GM23248 (cell line): Measurements from ENCODE around the gene PVALB. TPM values are rescaled to one million over a fixed set of nuclear protein-coding genes. Genes with fewer than 3 reads are reported as not detected.

Source experiments
- DNase-seq: peaks from one replicate; pipeline ENCODE4 v3.0.0-alpha.2; 2015
- H2AFZ ChIP-seq: fragments of 200-600 bp; sonication (generic); 2 replicates; pipeline ENCODE4 v1.6.1; 2016; ENCODE audit warnings: antibody characterized with exemption
- H3F3A ChIP-seq: fragments of 200-600 bp; sonication (generic); 2 replicates; pipeline ENCODE4 v1.6.1; 2016; ENCODE audit warnings: mild to moderate bottlenecking, antibody characterized with exemption, mixed run types; ENCODE audit not compliant: insufficient read depth
- H3K27ac ChIP-seq: fragments of 200-600 bp; sonication (generic); 2 replicates; pipeline ENCODE4 v1.5.1; 2016; ENCODE audit warnings: mild to moderate bottlenecking
- H3K27me3 ChIP-seq: fragments of 200-600 bp; sonication (generic); replicated peaks from 2 replicates; pipeline ENCODE4 v1.6.1; 2016; ENCODE audit warnings: mild to moderate bottlenecking; ENCODE audit not compliant: insufficient read depth
- H3K36me3 ChIP-seq: fragments of 200-600 bp; sonication (generic); 2 replicates; pipeline ENCODE4 v1.6.1; 2016; ENCODE audit warnings: low read depth, mild to moderate bottlenecking
- H3K4me1 ChIP-seq: fragments of 200-600 bp; sonication (generic); 2 replicates; pipeline ENCODE4 v1.6.1; 2016; ENCODE audit warnings: mild to moderate bottlenecking; ENCODE audit not compliant: insufficient read depth
- H3K4me2 ChIP-seq: fragments of 200-600 bp; sonication (generic); one replicate; pipeline ENCODE4 v1.6.1; 2016; ENCODE audit warnings: mild to moderate bottlenecking; ENCODE audit not compliant: unreplicated experiment
- H3K4me3 ChIP-seq: fragments of 200-600 bp; sonication (generic); 2 replicates; pipeline ENCODE4 v1.5.1; 2016; ENCODE audit warnings: mild to moderate bottlenecking
- H3K79me2 ChIP-seq: fragments of 200-600 bp; sonication (generic); 2 replicates; pipeline ENCODE4 v1.6.1; 2016; ENCODE audit warnings: mild to moderate bottlenecking; ENCODE audit not compliant: insufficient read depth
- H3K9ac ChIP-seq: fragments of 200-600 bp; sonication (generic); 2 replicates; pipeline ENCODE4 v1.6.1; 2016; ENCODE audit warnings: mild to moderate bottlenecking
- H3K9me2 ChIP-seq: fragments of 200-600 bp; sonication (generic); 2 replicates; pipeline ENCODE4 v1.6.1; 2016; ENCODE audit warnings: mixed run types, mild to moderate bottlenecking, moderate library complexity; ENCODE audit not compliant: insufficient read depth
- H3K9me3 ChIP-seq: fragments of 200-600 bp; sonication (generic); one replicate; pipeline ENCODE4 v1.6.1; 2017; ENCODE audit warnings: low read depth
- H4K20me1 ChIP-seq: fragments of 200-600 bp; sonication (generic); 2 replicates; pipeline ENCODE4 v1.6.0; 2016; ENCODE audit not compliant: insufficient read depth
- EZH2 ChIP-seq: fragments of 200-600 bp; sonication (generic); IDR thresholded peaks from 2 replicates; pipeline ENCODE4 v1.6.1; 2018; ENCODE audit warnings: antibody characterized with exemption, mild to moderate bottlenecking; ENCODE audit not compliant: insufficient read depth, poor library complexity, severe bottlenecking
- EZH2phosphoT487 ChIP-seq: fragments of 200-600 bp; sonication (generic); IDR thresholded peaks from 2 replicates; pipeline ENCODE4 v1.6.1; 2018; ENCODE audit warnings: antibody characterized with exemption, moderate library complexity, mild to moderate bottlenecking, low read depth; ENCODE audit not compliant: insufficient read depth
- WGBS, 2 experiments: methylation state at CpG; one replicate each; pipeline ENCODE4 v1.1.6; 2015 to 2017; ENCODE audit warnings: low lambda C conversion rate in 2 of 2, low coverage in 1 of 2; ENCODE audit errors: missing lambda C conversion rate in 2 of 2; 5-methylcytosine and 5-hydroxymethylcytosine counted together
- in situ Hi-C: fragments of 300-500 bp; cut with MboI; formaldehyde crosslinking; loops from 2 replicates; pipeline ENCODE4 v1.15.0; 2020
- polyA plus RNA-seq: library from polyadenylated mRNA; unstranded; fragments of >200 nt; fragmentation: Nextera tagmentation; extraction: Ambion mirVana; gene quantifications from 2 replicates; pipeline ENCODE4 v1.2.1, GENCODE V29; 2016
- total RNA-seq: library from RNA; depleted of rRNA; stranded (reverse); fragments of >200 nt; shearing (Covaris generic); gene quantifications from 2 replicates; pipeline ENCODE4 v1.2.3, GENCODE V29; 2014

Gene PVALB
- total and polyA plus RNA-seq, 2 experiments from 2014 or later, result not detected

DNA sequence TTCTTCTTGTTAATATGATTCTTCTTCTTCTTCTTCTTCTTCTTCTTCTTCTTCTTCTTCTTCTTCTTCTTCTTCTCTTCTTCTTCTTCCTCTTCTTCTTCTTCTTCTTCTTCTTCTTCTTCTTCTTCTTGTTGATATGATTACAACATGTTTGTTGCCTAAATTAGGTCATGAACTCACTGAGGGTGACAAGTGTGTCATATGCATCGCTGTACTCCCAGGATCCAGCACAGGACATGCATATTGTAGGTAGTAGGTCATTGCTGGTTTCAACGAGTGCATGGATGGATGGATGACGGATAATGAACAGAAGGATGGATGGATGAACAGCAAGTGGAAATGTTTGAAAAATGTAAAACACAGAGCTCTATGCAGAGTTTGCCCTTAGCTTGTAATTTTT, 14.9 kb upstream of the PVALB start:
- Histone ChIP-seq H3K9me3 (no peaks in the 10 kb centered on the region), H3K36me3 (no peaks in the 10 kb centered on the region), H3K27ac (no peak overlapping the region), H4K20me1 (no peaks in the 10 kb centered on the region), H3K79me2 (no peaks in the 10 kb centered on the region), H3K4me3 (no peak overlapping the region), H2AFZ (no peak overlapping the region), H3K4me2 (no peak overlapping the region), H3K4me1 (no peaks in the 10 kb centered on the region), H3F3A (no peaks in the 10 kb centered on the region), H3K27me3 (peaks cover 53% of the 10 kb centered on the region), H3K9ac (no peak overlapping the region), H3K9me2 (no peaks in the 10 kb centered on the region)
- in situ Hi-C loops, result no loop called here
- no peak for DNase-seq
- WGBS, 2 experiments, result 61 to 67% methylated on average over 3 of the region's 3 CpGs
- no peak for TF ChIP-seq EZH2phosphoT487
- no peak for TF ChIP-seq EZH2

DNA sequence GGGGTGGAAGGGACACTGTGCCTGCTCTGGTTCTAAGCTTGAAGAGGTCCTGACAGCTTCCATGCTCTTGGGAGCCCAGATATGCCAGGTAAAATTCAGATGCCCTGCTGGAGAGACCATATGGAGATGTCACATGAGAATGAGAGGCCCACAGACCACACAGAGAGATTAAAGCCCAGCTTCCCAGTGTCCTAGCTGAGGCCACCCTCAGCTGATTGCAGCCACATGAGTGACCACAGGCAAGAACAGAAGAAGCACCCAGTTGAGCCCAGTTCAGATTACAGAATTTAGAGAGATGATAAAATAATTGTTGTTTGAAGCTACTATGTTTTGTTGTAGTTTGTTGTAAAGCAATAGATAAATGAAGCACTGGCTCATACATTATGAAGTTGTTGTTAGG, 14.4 kb upstream of the PVALB start:
- Histone ChIP-seq H4K20me1 (no peaks in the 10 kb centered on the region), H3K4me2 (no peak overlapping the region), H3F3A (no peaks in the 10 kb centered on the region), H3K9ac (no peak overlapping the region), H3K79me2 (no peaks in the 10 kb centered on the region), H2AFZ (no peak overlapping the region), H3K9me2 (no peaks in the 10 kb centered on the region), H3K27me3 (peaks cover 56% of the 10 kb centered on the region), H3K9me3 (no peaks in the 10 kb centered on the region), H3K27ac (no peak overlapping the region), H3K36me3 (no peaks in the 10 kb centered on the region), H3K4me3 (no peak overlapping the region), H3K4me1 (no peaks in the 10 kb centered on the region)
- in situ Hi-C loops, result no loop called here
- TF ChIP-seq EZH2 (no peak), EZH2phosphoT487 (no peak)
- DNase-seq, result no peak

GRCh38 chr22:36830601-36831000, 13.8 kb upstream of the PVALB start:
- Histone ChIP-seq H3K9me3 (no peaks in the 10 kb centered on the region), H2AFZ (no peak overlapping the region), H3F3A (no peaks in the 10 kb centered on the region), H3K36me3 (no peaks in the 10 kb centered on the region), H3K4me3 (no peak overlapping the region), H3K9ac (no peak overlapping the region), H4K20me1 (no peaks in the 10 kb centered on the region), H3K79me2 (no peaks in the 10 kb centered on the region), H3K9me2 (no peaks in the 10 kb centered on the region), H3K4me1 (no peaks in the 10 kb centered on the region), H3K27ac (no peak overlapping the region), H3K4me2 (no peak overlapping the region), H3K27me3 (peaks cover 54% of the 10 kb centered on the region)
- DNase-seq, result no peak
- 22 to 28% methylated on average over 2 of the region's 2 CpGs for WGBS, 2 experiments
- no peak for TF ChIP-seq EZH2
- no peak for TF ChIP-seq EZH2phosphoT487
- in situ Hi-C loops, result no loop called here

DNA sequence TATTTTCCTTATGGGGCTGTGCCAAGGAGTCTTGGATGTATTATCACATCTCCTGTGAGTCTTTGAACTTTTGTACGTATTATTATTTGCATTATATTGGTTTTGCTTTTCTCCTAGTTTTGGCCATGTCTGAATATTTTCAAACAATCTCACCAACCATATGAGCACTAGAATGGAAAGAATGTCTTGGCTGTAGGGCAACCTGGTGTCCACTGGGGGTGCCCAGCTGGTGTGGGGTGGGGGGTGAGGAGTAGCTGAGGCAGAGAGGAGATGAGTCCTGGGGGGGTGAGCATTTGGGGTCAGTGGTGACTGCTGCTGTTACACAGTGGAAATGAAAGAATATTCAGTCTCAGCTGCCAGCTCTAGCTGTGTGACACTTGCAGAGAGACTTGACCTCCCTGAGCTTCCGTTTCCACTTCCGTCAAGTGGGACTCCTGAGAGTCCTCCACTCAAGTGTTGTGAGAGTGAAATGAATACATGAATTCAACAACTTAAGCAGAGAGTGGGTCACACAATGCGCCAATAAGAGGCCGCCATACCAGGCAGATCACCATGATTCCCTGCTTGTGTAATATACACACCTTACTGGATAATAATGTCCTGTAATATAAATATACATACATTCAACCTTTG, 12.7 kb upstream of the PVALB start:
- Histone ChIP-seq H3K9ac (no peak overlapping the region), H3K4me3 (no peak overlapping the region), H4K20me1 (no peaks in the 10 kb centered on the region), H3F3A (no peaks in the 10 kb centered on the region), H3K4me1 (no peaks in the 10 kb centered on the region), H3K9me2 (no peaks in the 10 kb centered on the region), H2AFZ (no peak overlapping the region), H3K36me3 (no peaks in the 10 kb centered on the region), H3K4me2 (no peak overlapping the region), H3K79me2 (no peaks in the 10 kb centered on the region), H3K27me3 (peaks cover 49% of the 10 kb centered on the region), H3K27ac (no peak overlapping the region), H3K9me3 (no peaks in the 10 kb centered on the region)
- WGBS, 2 experiments, result 54 to 66% methylated on average over 5 of the region's 5 CpGs
- no peak for DNase-seq
- in situ Hi-C loops, result no loop called here
- TF ChIP-seq EZH2phosphoT487 (no peak), EZH2 (no peak)

GRCh38 chr22:36828815-36829214, 12.0 kb upstream of the PVALB start:
- H3K36me3 ChIP-seq, result no peaks in the 10 kb centered on the region
- H3K9me3 ChIP-seq, result no peaks in the 10 kb centered on the region
- H3K9me2 ChIP-seq, result no peaks in the 10 kb centered on the region
- no peak overlapping the region for H3K27ac ChIP-seq
- H3K9ac ChIP-seq, result no peak overlapping the region
- 58 to 60% methylated on average over 3 of the region's 3 CpGs for WGBS, 2 experiments
- no peak for DNase-seq
- TF ChIP-seq EZH2 (no peak), EZH2phosphoT487 (no peak)
- no peak overlapping the region for H2AFZ ChIP-seq
- H4K20me1 ChIP-seq, result no peaks in the 10 kb centered on the region
- H3K4me3 ChIP-seq, result no peak overlapping the region
- H3K27me3 ChIP-seq, result peaks cover 47% of the 10 kb centered on the region
- H3F3A ChIP-seq, result no peaks in the 10 kb centered on the region
- H3K79me2 ChIP-seq, result no peaks in the 10 kb centered on the region
- H3K4me1 ChIP-seq, result no peaks in the 10 kb centered on the region
- H3K4me2 ChIP-seq, result no peak overlapping the region
- in situ Hi-C loops, result no loop called here
